Measurements from ENCODE around the gene TMTC3. TPM values are rescaled to one million over a fixed set of nuclear protein-coding genes. Genes with fewer than 3 reads are reported as not detected.

The TMTC3 gene
- total and polyA plus RNA-seq, 2 donors (not counting 3 experiments of a cell fraction or from before 2014, with no cell fraction given): 7.8 to 36.5 TPM

GRCh38 chr12:88172844-88173407 lies 30.8 kb downstream of the TMTC3 start:
- TF ChIP-seq FOS (IDR thresholded peaks at IDR 0.05; ENCODE audit: borderline replicate concordance, insufficient read depth, low read length) (peak; percentile 25), MAX (IDR thresholded peaks at IDR 0.05; ENCODE audit: insufficient read depth, insufficient read length) (no peak)
- Histone ChIP-seq H3K79me2 (ENCODE audit: control insufficient read depth, insufficient read depth, low read length) (no peaks in the 10 kb centered on the region), H3K4me3 (replicated peaks in 1 of 3; ENCODE audit: insufficient read depth in 1 of 3, low read depth in 1 of 3, low read length in 3 of 3) (no peak overlapping the region), H3K36me3 (ENCODE audit: control insufficient read depth in 2 of 2, extremely low read depth in 1 of 2, insufficient read depth in 2 of 2, low read length in 2 of 2) (no peaks in the 10 kb centered on the region), H3K27ac (ENCODE audit: insufficient read depth, low read depth, low read length) (no peak overlapping the region), H3K27me3 (ENCODE audit: control insufficient read depth in 2 of 2, insufficient read depth in 2 of 2, low read length in 2 of 2) (no peaks in the 10 kb centered on the region), H4K20me1 (replicated peaks; ENCODE audit: control insufficient read depth, extremely low read depth, insufficient read depth, low read length) (no peaks in the 10 kb centered on the region), H3K4me2 (ENCODE audit: insufficient read depth, low read length) (no peak overlapping the region), H3K9ac (replicated peaks; ENCODE audit: extremely low read depth, insufficient read depth, low read length) (no peak overlapping the region), H2AFZ (ENCODE audit: low read depth, low read length) (no peak overlapping the region), H3K4me1 (ENCODE audit: control insufficient read depth, extremely low read depth, insufficient read depth, low read length) (peaks cover 2% of the 10 kb centered on the region), H3K9me1 (replicated peaks; ENCODE audit: control insufficient read depth, extremely low read depth, insufficient read depth, low read length) (no peaks in the 10 kb centered on the region), H3K9me3 (replicated peaks; ENCODE audit: control insufficient read depth, insufficient read depth, low read length) (no peaks in the 10 kb centered on the region)
- intact Hi-C loops (cut with micrococcal nuclease) (no loop called here), dilution Hi-C loops (cut with MboI; ENCODE audit: extremely low pct_ligation_motif_present, low sequenced_read_pairs) (no loop called here)
- DNase-seq (ENCODE audit: low read depth, low spot score): peak; percentile 6
- no TSS peak for BruUV-seq (replicated peaks)
- CTCF ChIA-PET: no interaction called here
- no peak for FAIRE-seq
- POLR2A ChIA-PET: no interaction called here

- H3K4me1 ChIP-seq (ENCODE audit: control insufficient read depth, extremely low read depth, insufficient read depth, low read length): peaks cover 2% of the 10 kb centered on the region
- H2AFZ ChIP-seq (ENCODE audit: low read depth, low read length): no peak overlapping the region
- TF ChIP-seq CTCF (IDR thresholded peaks at IDR 0.05; ENCODE audit: extremely low read depth in 1 of 2, insufficient read depth in 1 of 2, low read depth in 1 of 2, low read length in 2 of 2) (no peak), JUN (IDR thresholded peaks at IDR 0.05; ENCODE audit: borderline replicate concordance, insufficient read depth, insufficient read length, low read depth) (no peak), MAX (IDR thresholded peaks at IDR 0.05; ENCODE audit: insufficient read depth, insufficient read length) (no peak), POLR2AphosphoS5 (IDR thresholded peaks at IDR 0.05; ENCODE audit: insufficient read depth, low read depth, low read length) (no peak), POLR2A (IDR thresholded peaks at IDR 0.05; ENCODE audit: low read depth, low read length) (no peak), GATA2 (IDR thresholded peaks at IDR 0.05; ENCODE audit: insufficient read depth, insufficient read length, low read depth, low read length) (no peak), EZH2 (IDR thresholded peaks at IDR 0.05; ENCODE audit: borderline replicate concordance, low read depth, low read length, severe bottlenecking) (no peak), FOS (IDR thresholded peaks at IDR 0.05; ENCODE audit: borderline replicate concordance, insufficient read depth, low read length) (no peak), MYC (IDR thresholded peaks at IDR 0.05; ENCODE audit: low read depth, low read length) (no peak)
- no peaks in the 10 kb centered on the region for H3K36me3 ChIP-seq (ENCODE audit: control insufficient read depth in 2 of 2, extremely low read depth in 1 of 2, insufficient read depth in 2 of 2, low read length in 2 of 2)
- no peak overlapping the region for H3K27ac ChIP-seq (ENCODE audit: insufficient read depth, low read depth, low read length)
- BruUV-seq (replicated peaks): no TSS peak
- no peaks in the 10 kb centered on the region for H3K9me3 ChIP-seq (replicated peaks; ENCODE audit: control insufficient read depth, insufficient read depth, low read length)
- POLR2A ChIA-PET: no interaction called here
- no peak overlapping the region for H3K4me2 ChIP-seq (ENCODE audit: insufficient read depth, low read length)
- H4K20me1 ChIP-seq (replicated peaks; ENCODE audit: control insufficient read depth, extremely low read depth, insufficient read depth, low read length): no peaks in the 10 kb centered on the region
- no peak overlapping the region for H3K4me3 ChIP-seq (replicated peaks in 1 of 3; ENCODE audit: insufficient read depth in 1 of 3, low read depth in 1 of 3, low read length in 3 of 3)
- no peaks in the 10 kb centered on the region for H3K9me1 ChIP-seq (replicated peaks; ENCODE audit: control insufficient read depth, extremely low read depth, insufficient read depth, low read length)
- DNase-seq (ENCODE audit: low read depth, low spot score) (no peak), FAIRE-seq (no peak)
- no peak overlapping the region for H3K9ac ChIP-seq (replicated peaks; ENCODE audit: extremely low read depth, insufficient read depth, low read length)
- intact Hi-C loops (cut with micrococcal nuclease) (no loop called here), dilution Hi-C loops (cut with MboI; ENCODE audit: extremely low pct_ligation_motif_present, low sequenced_read_pairs) (no loop called here)
- CTCF ChIA-PET: no interaction called here
- no peaks in the 10 kb centered on the region for H3K79me2 ChIP-seq (ENCODE audit: control insufficient read depth, insufficient read depth, low read length)
- no peaks in the 10 kb centered on the region for H3K27me3 ChIP-seq (ENCODE audit: control insufficient read depth in 2 of 2, insufficient read depth in 2 of 2, low read length in 2 of 2)
These were observed 33.4 kb downstream of the TMTC3 start for GRCh38 chr12:88175544-88175943.

Data from endothelial cell of umbilical vein (primary cell).